HepG2 (cell line): ENCODE measurements around the gene KERA. TPM values are rescaled to one million over a fixed set of nuclear protein-coding genes. Genes with fewer than 3 reads are reported as not detected.

ENCODE experiments used
- ATAC-seq: fragments of 200-7000 bp; cut with Tn5 transposase; 3 replicates; pipeline ENCODE4 v1.9.1; 2020; ENCODE audit warnings: mild to moderate bottlenecking, moderate library complexity
- BruUV-seq: library from RNA; stranded (reverse); fragments of 400-500 nt; replicated peaks from 2 replicates; lab custom pipeline; 2021; lab: Mats Ljungman, UMichigan
- CTCF ChIA-PET: fragments of 300-600 bp; formaldehyde crosslinking; extraction: SDS; loops from one replicate; lab custom pipeline; 2021; ENCODE audit warnings: low total read pairs, inconsistent platforms, low intra/inter-chr PET ratio; lab: Yijun Ruan, JAX
- POLR2A ChIA-PET: fragments of 350-600 bp; sonication (Branson Sonifier 250); formaldehyde crosslinking; loops from one replicate; lab custom pipeline; 2020; ENCODE audit warnings: antibody characterized with exemption, inconsistent platforms; lab: Yijun Ruan, JAX
- DNase-seq: peaks from one replicate; pipeline ENCODE4 v3.0.0-alpha.2; 2015; ENCODE audit warnings: low spot score
- FAIRE-seq: peaks from 3 replicates; lab custom pipeline; 2011; peaks lifted over from hg19 to GRCh38; lab: Jason Lieb, UNC
- H2AFZ ChIP-seq: one replicate; pipeline ENCODE4 v1.6.1; 2011; ENCODE audit warnings: low read length, inconsistent platforms
- H3K27ac ChIP-seq: fragments of 300-600 bp; 3 replicates; pipeline ENCODE4 v1.8.0; 2011; ENCODE audit warnings: mixed run types, mild to moderate bottlenecking, mixed read lengths, low read length, inconsistent platforms; ENCODE audit not compliant: insufficient read depth; ENCODE audit errors: extremely low read length
- H3K27me3 ChIP-seq, 2 experiments: fragments of 200-600 bp in 1 of 2; 2 replicates in 1 of 2; 3 replicates in 1 of 2; pipeline versions ENCODE4 v1.6.0 to v1.8.0; 2011; ENCODE audit warnings: low read length in 2 of 2, mild to moderate bottlenecking in 2 of 2, moderate library complexity in 2 of 2, inconsistent platforms in 1 of 2; ENCODE audit not compliant: insufficient read depth in 2 of 2, control insufficient read depth in 1 of 2
- H3K36me3 ChIP-seq, 2 experiments: fragments of 200-600 bp in 1 of 2; replicated peaks in 1 of 2; 2 replicates in 1 of 2; 3 replicates in 1 of 2; pipeline versions ENCODE4 v1.5.1 to v1.8.0; 2011; ENCODE audit warnings: low read length in 2 of 2, inconsistent platforms in 1 of 2; ENCODE audit not compliant: insufficient read depth in 2 of 2, control insufficient read depth in 1 of 2
- H3K4me1 ChIP-seq: 2 replicates; pipeline ENCODE4 v1.5.1; 2012; ENCODE audit warnings: low read length, inconsistent platforms; ENCODE audit not compliant: insufficient read depth
- H3K4me2 ChIP-seq: 2 replicates; pipeline ENCODE4 v1.6.0; 2011; ENCODE audit warnings: low read depth, low read length, inconsistent platforms
- H3K4me3 ChIP-seq, 3 experiments: fragments of 200-600 bp in 1 of 3; sonication (generic), shearing (Covaris generic) in 1 of 3; replicated peaks in 1 of 3; 2 replicates each; pipeline ENCODE4 v1.5.1; 2011 to 2016; ENCODE audit warnings: low read length in 3 of 3, inconsistent platforms in 2 of 3, low read depth in 2 of 3, mild to moderate bottlenecking in 2 of 3, control low read depth in 1 of 3, mixed read lengths in 1 of 3; ENCODE audit not compliant: insufficient read depth in 1 of 3
- H3K79me2 ChIP-seq: one replicate; pipeline ENCODE4 v1.6.1; 2011; ENCODE audit warnings: low read length, inconsistent platforms; ENCODE audit not compliant: insufficient read depth
- H3K9ac ChIP-seq: 2 replicates; pipeline ENCODE4 v1.6.0; 2011; ENCODE audit warnings: mild to moderate bottlenecking, low read depth, low read length, inconsistent platforms; ENCODE audit not compliant: insufficient read depth
- H3K9me3 ChIP-seq: 2 replicates; pipeline ENCODE4 v1.5.1; 2012; ENCODE audit warnings: mild to moderate bottlenecking, low read length
- H4K20me1 ChIP-seq: 2 replicates; pipeline ENCODE4 v1.6.0; 2011; ENCODE audit warnings: inconsistent platforms, mild to moderate bottlenecking, low read length, moderate library complexity; ENCODE audit not compliant: insufficient read depth
- CREM ChIP-seq, 2 experiments: sonication (generic) in 1 of 2; formaldehyde crosslinking in 1 of 2; IDR thresholded peaks; 2 replicates each; pipeline versions ENCODE4 v1.4.0 to v1.6.1; 2016 to 2020; ENCODE audit warnings: antibody characterized with exemption in 1 of 2, mild to moderate bottlenecking in 1 of 2, missing genetic modification reagents in 1 of 2
- ESRRA ChIP-seq: sonication (generic); formaldehyde crosslinking; IDR thresholded peaks from 2 replicates; pipeline ENCODE4 v1.5.1; 2020; ENCODE audit warnings: mild to moderate bottlenecking, low read depth, missing genetic modification reagents
- GLMP ChIP-seq: sonication (generic); formaldehyde crosslinking; IDR thresholded peaks from 2 replicates; pipeline ENCODE4 v1.9.0; 2021; ENCODE audit warnings: missing genetic modification reagents, mild to moderate bottlenecking, borderline replicate concordance
- HNRNPL ChIP-seq: fragments of 200-400 bp; formaldehyde crosslinking; IDR thresholded peaks from 2 replicates; pipeline ENCODE4 v1.6.1; 2017; ENCODE audit warnings: mild to moderate bottlenecking, low read depth, low read length
- MIER3 ChIP-seq: IDR thresholded peaks from 2 replicates; pipeline ENCODE4 v1.6.1; 2016; ENCODE audit warnings: missing compliant biosample characterization, borderline replicate concordance
- NCOA2 ChIP-seq: sonication (generic); formaldehyde crosslinking; IDR thresholded peaks from 2 replicates; pipeline ENCODE4 v1.8.0; 2022; ENCODE audit warnings: inconsistent platforms
- PAWR ChIP-seq: sonication (generic); formaldehyde crosslinking; IDR thresholded peaks from 2 replicates; pipeline ENCODE4 v1.4.0; 2020; ENCODE audit warnings: missing genetic modification reagents, mild to moderate bottlenecking, borderline replicate concordance
- SPEN ChIP-seq: sonication (generic); formaldehyde crosslinking; IDR thresholded peaks from 2 replicates; pipeline ENCODE4 v1.5.1; 2020; ENCODE audit warnings: low read depth, mild to moderate bottlenecking, missing genetic modification reagents
- SYNCRIP ChIP-seq: fragments of 200-400 bp; formaldehyde crosslinking; IDR thresholded peaks from 2 replicates; pipeline ENCODE4 v1.6.1; 2018; ENCODE audit warnings: mild to moderate bottlenecking, low read depth, low read length; ENCODE audit not compliant: insufficient read depth
- TEAD2 ChIP-seq: sonication (generic); formaldehyde crosslinking; IDR thresholded peaks from 2 replicates; pipeline ENCODE4 v1.9.0; 2021; ENCODE audit warnings: missing genetic modification reagents
- ZBTB40 ChIP-seq, 2 experiments: fragments of 450-650 bp in 1 of 2; sonication (generic) in 1 of 2; formaldehyde crosslinking in 1 of 2; IDR thresholded peaks; 2 replicates each; pipeline versions ENCODE4 v1.6.1 to v1.8.0; 2016 to 2022; ENCODE audit warnings: antibody characterized with exemption in 1 of 2, mild to moderate bottlenecking in 1 of 2, missing genetic modification reagents in 1 of 2
- ZFP41 ChIP-seq: sonication (generic); formaldehyde crosslinking; IDR thresholded peaks from 2 replicates; pipeline ENCODE4 v1.4.0; 2020; ENCODE audit warnings: mild to moderate bottlenecking, missing genetic modification reagents, borderline replicate concordance
- ZNF629 ChIP-seq: sonication (generic); formaldehyde crosslinking; conservative IDR thresholded peaks from 2 replicates; pipeline ENCODE4 v1.5.0; 2020; ENCODE audit warnings: missing genetic modification reagents
- ZNF816 ChIP-seq: sonication (generic); formaldehyde crosslinking; IDR thresholded peaks from 2 replicates; pipeline ENCODE4 v1.8.0; 2022; ENCODE audit warnings: missing genetic modification reagents, mild to moderate bottlenecking, borderline replicate concordance
- WGBS: methylation state at CpG from one replicate; pipeline ENCODE4 v1.1.6; 2017; ENCODE audit warnings: low lambda C conversion rate; 5-methylcytosine and 5-hydroxymethylcytosine counted together
- in situ Hi-C: cut with HindIII; loops from 2 replicates; pipeline ENCODE4 v1.10.0; 2017; ENCODE audit warnings: low pct_unique_long_range_greater_than_20kb; ENCODE audit not compliant: extremely low pct_ligation_motif_present
- intact Hi-C: fragments of 100-400 bp; cut with micrococcal nuclease; formaldehyde crosslinking; loops from one replicate; pipeline ENCODE4 v1.10.0; 2022; ENCODE audit not compliant: unreplicated experiment
- polyA plus RNA-seq, 8 experiments: library from polyadenylated mRNA; depleted of rRNA in 3 of 8; stranded (reverse) in 7 of 8; unstranded in 1 of 8; fragments of >200 nt; fragmentation: Illumina TruSeq in 4 of 8; extraction: Trizol in 4 of 8; gene quantifications; 2 replicates each; pipeline versions ENCODE4 v1.2.1 to v1.2.3, GENCODE V29; 2011 to 2016; ENCODE audit warnings: low read depth in 4 of 8, missing spikeins in 1 of 8, mixed read lengths in 1 of 8; ENCODE audit not compliant: insufficient read depth in 1 of 8
- total RNA-seq, 5 experiments: library from RNA; depleted of rRNA; stranded (reverse); fragments of >200 nt; fragmentation: Illumina TruSeq; extraction: Trizol; gene quantifications; 2 replicates each; pipeline ENCODE4 v1.2.3, GENCODE V29; 2016; ENCODE audit warnings: low read depth in 1 of 5

The KERA gene
- total and polyA plus RNA-seq, 2 of the 13 experiments (the other 11 are each of a cell fraction or from before 2014, with no cell fraction given) = not detected

GRCh38 chr12:91104812-91105466 is 47.1 kb upstream of the KERA start:
- FAIRE-seq = no peak
- no peak for TF ChIP-seq MIER3 (CRISPR knock-in tag)
- no peak for TF ChIP-seq PAWR (CRISPR knock-in tag)
- no peak for TF ChIP-seq ZBTB40 (IDR thresholded peaks at IDR 0.05)
- no peak for TF ChIP-seq ZBTB40 (CRISPR knock-in tag; IDR thresholded peaks at IDR 0.05)
- no peak for TF ChIP-seq GLMP
- TF ChIP-seq ZNF629 (CRISPR knock-in tag) = no peak
- TF ChIP-seq SPEN = no peak
- TF ChIP-seq CREM (IDR thresholded peaks at IDR 0.05) = no peak
- no peak for TF ChIP-seq CREM (CRISPR knock-in tag; IDR thresholded peaks at IDR 0.05)
- no peak for TF ChIP-seq ESRRA (CRISPR knock-in tag)
- TF ChIP-seq HNRNPL = no peak
- no peak for TF ChIP-seq SYNCRIP
- no peak for TF ChIP-seq TEAD2 (CRISPR knock-in tag)
- TF ChIP-seq ZNF816 (CRISPR knock-in tag) = no peak
- TF ChIP-seq ZFP41 (CRISPR knock-in tag) = no peak
- no peak for TF ChIP-seq NCOA2

More at GRCh38 chr12:91104812-91105466, 47.1 kb upstream of the KERA start:
- POLR2A ChIA-PET = no interaction called here
- 0% methylated on average over 1 of the region's 1 CpG for WGBS
- Histone ChIP-seq H3K36me3 (no peaks in the 10 kb centered on the region), H3K79me2 (no peaks in the 10 kb centered on the region), H3K9ac (no peak overlapping the region), H4K20me1 (no peaks in the 10 kb centered on the region), H3K4me3 (no peak overlapping the region), H3K27ac (no peak overlapping the region), H3K27me3 (no peaks in the 10 kb centered on the region), H2AFZ (no peak overlapping the region), H3K4me2 (no peak overlapping the region), H3K4me1 (no peaks in the 10 kb centered on the region), H3K9me3 (no peaks in the 10 kb centered on the region)
- no peak for DNase-seq
- in situ Hi-C loops = loop anchor here (10.0 kb wide), 1 partner anchor 120 kb away; no protein-coding TSS in a partner anchor
- BruUV-seq = no TSS peak
- CTCF ChIA-PET = no interaction called here
- no peak for ATAC-seq
- intact Hi-C loops = no loop called here
